ENCODE measurements around the gene QRFP. TPM values are rescaled to one million over a fixed set of nuclear protein-coding genes. Genes with fewer than 3 reads are reported as not detected.
A peak's percentile ranks its signal among the peaks of the same experiment; 100 is the strongest.

QRFP gene
- total RNA-seq, 1 experiment from 2014 or later = not detected

GRCh38 chr9:130927995-130928900, 31.6 kb upstream of the QRFP start:
- no peaks in the 10 kb centered on the region for H3K9me3 ChIP-seq (replicated peaks)
- peaks cover 39% of the 10 kb centered on the region for H3K4me1 ChIP-seq
- DNase-seq = peak; percentile 86 to 89
- no peak overlapping the region for H3K4me3 ChIP-seq
- H3K36me3 ChIP-seq = no peaks in the 10 kb centered on the region
- peaks cover 50% of the 10 kb centered on the region for H3K27me3 ChIP-seq
- H3K27ac ChIP-seq = peak overlapping the region; percentile 76

GRCh38 chr9:130927338-130927737, 30.7 kb upstream of the QRFP start:
- peaks cover 50% of the 10 kb centered on the region for H3K27me3 ChIP-seq
- no peak overlapping the region; the same call in 1 of the 2 replicates for H3K27ac ChIP-seq
- no peak overlapping the region for H3K4me3 ChIP-seq
- DNase-seq = peak in 1 of 2 experiments; percentile 46
- H3K4me1 ChIP-seq = peaks cover 44% of the 10 kb centered on the region
- no peaks in the 10 kb centered on the region for H3K36me3 ChIP-seq
- no peaks in the 10 kb centered on the region for H3K9me3 ChIP-seq (replicated peaks)

- Histone ChIP-seq H3K36me3 (no peaks in the 10 kb centered on the region), H3K9me3 (replicated peaks) (no peaks in the 10 kb centered on the region), H3K4me3 (no peak overlapping the region), H3K27me3 (peaks cover 56% of the 10 kb centered on the region), H3K27ac (no peak overlapping the region), H3K4me1 (peaks cover 36% of the 10 kb centered on the region)
- no peak for DNase-seq
Measured at GRCh38 chr9:130925050-130925678, 28.6 kb upstream of the QRFP start.

- Histone ChIP-seq H3K4me3 (no peak overlapping the region), H3K4me1 (peaks cover 36% of the 10 kb centered on the region), H3K9me3 (replicated peaks) (no peaks in the 10 kb centered on the region), H3K36me3 (no peaks in the 10 kb centered on the region), H3K27me3 (peaks cover 61% of the 10 kb centered on the region), H3K27ac (no peak overlapping the region)
- no peak for DNase-seq
Measured at GRCh38 chr9:130924448-130924788, 27.8 kb upstream of the QRFP start.

- no peaks in the 10 kb centered on the region for H3K9me3 ChIP-seq (replicated peaks)
- no peak for DNase-seq
- H3K36me3 ChIP-seq = no peaks in the 10 kb centered on the region
- H3K27ac ChIP-seq = no peak overlapping the region
- H3K27me3 ChIP-seq = peaks cover 66% of the 10 kb centered on the region
- peaks cover 30% of the 10 kb centered on the region for H3K4me1 ChIP-seq
- no peak overlapping the region for H3K4me3 ChIP-seq
Measured at GRCh38 chr9:130923611-130924447, 27.2 kb upstream of the QRFP start.

- H3K36me3 ChIP-seq = no peaks in the 10 kb centered on the region
- DNase-seq = peak in 1 of 2 experiments; percentile 42
- H3K4me3 ChIP-seq = no peak overlapping the region
- H3K27me3 ChIP-seq = peaks cover 72% of the 10 kb centered on the region
- no peak overlapping the region for H3K27ac ChIP-seq
- H3K4me1 ChIP-seq = peaks cover 23% of the 10 kb centered on the region
- no peaks in the 10 kb centered on the region for H3K9me3 ChIP-seq (replicated peaks)
Measured at GRCh38 chr9:130922893-130923610, 26.4 kb upstream of the QRFP start.

- Histone ChIP-seq H3K9me3 (replicated peaks) (no peaks in the 10 kb centered on the region), H3K27me3 (peaks cover 80% of the 10 kb centered on the region), H3K4me1 (peaks cover 15% of the 10 kb centered on the region), H3K27ac (no peak overlapping the region), H3K4me3 (no peak overlapping the region), H3K36me3 (no peaks in the 10 kb centered on the region)
- DNase-seq = no peak
Measured at GRCh38 chr9:130921989-130922892, 25.6 kb upstream of the QRFP start.

- H3K27me3 ChIP-seq = peaks cover 83% of the 10 kb centered on the region
- peaks cover 12% of the 10 kb centered on the region; the same call in 1 of the 2 replicates for H3K4me1 ChIP-seq
- H3K4me3 ChIP-seq = no peak overlapping the region
- H3K36me3 ChIP-seq = no peaks in the 10 kb centered on the region
- H3K9me3 ChIP-seq (replicated peaks) = no peaks in the 10 kb centered on the region
- DNase-seq = no peak
- no peak overlapping the region for H3K27ac ChIP-seq
Measured at GRCh38 chr9:130921300-130921988, 24.8 kb upstream of the QRFP start.

GRCh38 chr9:130920762-130921299, 24.2 kb upstream of the QRFP start:
- Histone ChIP-seq H3K4me1 (peaks cover 12% of the 10 kb centered on the region; the same call in 1 of the 2 replicates), H3K4me3 (no peak overlapping the region), H3K36me3 (no peaks in the 10 kb centered on the region), H3K27ac (no peak overlapping the region), H3K27me3 (peaks cover 80% of the 10 kb centered on the region), H3K9me3 (replicated peaks) (no peaks in the 10 kb centered on the region)
- DNase-seq = no peak

GRCh38 chr9:130920233-130920632, 23.6 kb upstream of the QRFP start:
- H3K9me3 ChIP-seq (replicated peaks) = no peaks in the 10 kb centered on the region
- peaks cover 12% of the 10 kb centered on the region; the same call in 1 of the 2 replicates for H3K4me1 ChIP-seq
- H3K36me3 ChIP-seq = no peaks in the 10 kb centered on the region
- no peak overlapping the region for H3K4me3 ChIP-seq
- no peak for DNase-seq
- peaks cover 76% of the 10 kb centered on the region for H3K27me3 ChIP-seq
- H3K27ac ChIP-seq = no peak overlapping the region

GRCh38 chr9:130919559-130920145, 23.0 kb upstream of the QRFP start:
- no peaks in the 10 kb centered on the region for H3K36me3 ChIP-seq
- H3K4me1 ChIP-seq = peaks cover 12% of the 10 kb centered on the region; the same call in 1 of the 2 replicates
- no peak overlapping the region for H3K4me3 ChIP-seq
- H3K9me3 ChIP-seq (replicated peaks) = no peaks in the 10 kb centered on the region
- peaks cover 76% of the 10 kb centered on the region for H3K27me3 ChIP-seq
- no peak for DNase-seq
- H3K27ac ChIP-seq = no peak overlapping the region

- H3K9me3 ChIP-seq (replicated peaks) = no peaks in the 10 kb centered on the region
- H3K4me3 ChIP-seq = no peak overlapping the region
- DNase-seq = no peak
- peaks cover 12% of the 10 kb centered on the region; the same call in 1 of the 2 replicates for H3K4me1 ChIP-seq
- no peak overlapping the region for H3K27ac ChIP-seq
- H3K27me3 ChIP-seq = peaks cover 78% of the 10 kb centered on the region
- no peaks in the 10 kb centered on the region for H3K36me3 ChIP-seq
Measured at GRCh38 chr9:130918826-130919558, 22.4 kb upstream of the QRFP start.
